ENCODE results near the gene GSN.
"Not testable (repeated sequence)": the region's sequence is repeated elsewhere in the genome, so short reads cannot be mapped to it uniquely, and the experiment has no call there.

Gene GSN

GRCh38 chr9:121286973-121287741 lies 19.2 kb downstream of the GSN start:
- no peak for DNase-seq (ENCODE audit: low read depth in 1 of 2, low spot score in 1 of 2)

- no peak for DNase-seq (ENCODE audit: low read depth in 1 of 2, low spot score in 1 of 2)
These were observed 20.7 kb downstream of the GSN start for GRCh38 chr9:121288673-121289025.

GRCh38 chr9:121289026-121289771 lies 21.2 kb downstream of the GSN start:
- DNase-seq (ENCODE audit: low read depth in 1 of 2, low spot score in 1 of 2) = no peak

- no peak for DNase-seq (ENCODE audit: low read depth in 1 of 2, low spot score in 1 of 2)
These were observed 21.9 kb downstream of the GSN start for GRCh38 chr9:121289772-121290370.

- not testable (repeated sequence) for DNase-seq (ENCODE audit: low read depth in 1 of 2, low spot score in 1 of 2)
These were observed 23.6 kb downstream of the GSN start for GRCh38 chr9:121291536-121291935.

- no peak for DNase-seq (ENCODE audit: low read depth in 1 of 2, low spot score in 1 of 2)
These were observed 24.1 kb downstream of the GSN start for GRCh38 chr9:121292051-121292450.

GRCh38 chr9:121292801-121293241 lies 24.9 kb downstream of the GSN start:
- DNase-seq (ENCODE audit: low read depth in 1 of 2, low spot score in 1 of 2) = no peak

GRCh38 chr9:121294151-121294743 lies 26.3 kb downstream of the GSN start:
- DNase-seq (ENCODE audit: low read depth in 1 of 2, low spot score in 1 of 2) = no peak

- DNase-seq (ENCODE audit: low read depth in 1 of 2, low spot score in 1 of 2) = no peak
These were observed 27.1 kb downstream of the GSN start for GRCh38 chr9:121294866-121295661.

GRCh38 chr9:121295662-121296191 lies 27.8 kb downstream of the GSN start:
- no peak for DNase-seq (ENCODE audit: low read depth in 1 of 2, low spot score in 1 of 2)

GRCh38 chr9:121296213-121297127 lies 28.5 kb downstream of the GSN start:
- no peak for DNase-seq (ENCODE audit: low read depth in 1 of 2, low spot score in 1 of 2)

GRCh38 chr9:121297389-121297788 lies 29.4 kb downstream of the GSN start:
- DNase-seq (ENCODE audit: low read depth in 1 of 2, low spot score in 1 of 2) = no peak

- no peak for DNase-seq (ENCODE audit: low read depth in 1 of 2, low spot score in 1 of 2)
These were observed 30.1 kb downstream of the GSN start for GRCh38 chr9:121298016-121298538.

- DNase-seq (ENCODE audit: low read depth in 1 of 2, low spot score in 1 of 2) = no peak
These were observed 30.9 kb downstream of the GSN start for GRCh38 chr9:121298689-121299466.

GRCh38 chr9:121299467-121300282 lies 31.7 kb downstream of the GSN start:
- DNase-seq (ENCODE audit: low read depth in 1 of 2, low spot score in 1 of 2) = no peak

GRCh38 chr9:121300283-121301119 lies 32.5 kb downstream of the GSN start:
- no peak for DNase-seq (ENCODE audit: low read depth in 1 of 2, low spot score in 1 of 2)

GRCh38 chr9:121301881-121302286 lies 33.9 kb downstream of the GSN start:
- no peak for DNase-seq (ENCODE audit: low read depth in 1 of 2, low spot score in 1 of 2)
